GM23338 (cell line): ENCODE measurements around the gene SMARCC1. TPM values are rescaled to one million over a fixed set of nuclear protein-coding genes. Genes with fewer than 3 reads are reported as not detected.

Source experiments
- ATAC-seq: fragments of 200-7000 bp; cut with Tn5 transposase; 3 replicates; pipeline ENCODE4 v1.9.1; 2020
- DNase-seq: peaks from one replicate; pipeline ENCODE4 v3.0.0-alpha.2; 2015; ENCODE audit warnings: low spot score
- H2AFZ ChIP-seq: fragments of 200-600 bp; sonication (generic); 2 replicates; pipeline ENCODE4 v1.8.0; 2016; ENCODE audit warnings: antibody characterized with exemption, mild to moderate bottlenecking, moderate library complexity
- H3F3A ChIP-seq: fragments of 200-600 bp; sonication (generic); replicated peaks from 2 replicates; pipeline ENCODE4 v1.8.0; 2017; ENCODE audit warnings: antibody characterized with exemption, mixed run types, low read depth
- H3K27ac ChIP-seq: fragments of 200-600 bp; sonication (generic); 2 replicates; pipeline ENCODE4 v1.6.1; 2016; ENCODE audit warnings: low read depth
- H3K27me3 ChIP-seq: fragments of 200-600 bp; sonication (generic); 2 replicates; pipeline ENCODE4 v1.8.0; 2016; ENCODE audit warnings: mild to moderate bottlenecking, mixed run types, moderate library complexity; ENCODE audit not compliant: insufficient read depth
- H3K36me3 ChIP-seq: fragments of 200-600 bp; sonication (generic); 2 replicates; pipeline ENCODE4 v1.8.0; 2016; ENCODE audit warnings: mild to moderate bottlenecking; ENCODE audit not compliant: insufficient read depth
- H3K4me1 ChIP-seq: fragments of 200-600 bp; sonication (generic); 2 replicates; pipeline ENCODE4 v1.8.0; 2016; ENCODE audit warnings: mild to moderate bottlenecking, moderate library complexity; ENCODE audit not compliant: insufficient read depth
- H3K4me2 ChIP-seq: fragments of 200-600 bp; sonication (generic); 2 replicates; pipeline ENCODE4 v1.7.1; 2017; ENCODE audit warnings: mixed run types
- H3K4me3 ChIP-seq: fragments of 200-600 bp; sonication (generic); 2 replicates; pipeline ENCODE4 v1.6.1; 2016; ENCODE audit warnings: mixed run types
- H3K79me2 ChIP-seq: fragments of 200-600 bp; sonication (generic); replicated peaks from 2 replicates; pipeline ENCODE4 v1.8.0; 2017; ENCODE audit warnings: mild to moderate bottlenecking; ENCODE audit not compliant: insufficient read depth
- H3K9me2 ChIP-seq: fragments of 200-600 bp; sonication (generic); 2 replicates; pipeline ENCODE4 v1.8.0; 2017; ENCODE audit not compliant: insufficient read depth
- H4K20me1 ChIP-seq: fragments of 200-600 bp; sonication (generic); replicated peaks from 2 replicates; pipeline ENCODE4 v1.8.0; 2017; ENCODE audit warnings: mild to moderate bottlenecking; ENCODE audit not compliant: insufficient read depth
- H3K27ac Mint-ChIP-seq: 2 replicates; pipeline ENCODE4 v1.8.0; 2020; ENCODE audit warnings: inconsistent platforms, mild to moderate bottlenecking, moderate library complexity, mixed read lengths
- H3K27me3 Mint-ChIP-seq: 3 replicates; pipeline ENCODE4 v1.8.0; 2022; ENCODE audit warnings: low read depth, mild to moderate bottlenecking, moderate library complexity, mixed read lengths, inconsistent platforms; ENCODE audit not compliant: insufficient read depth, poor library complexity
- H3K36me3 Mint-ChIP-seq: 3 replicates; pipeline ENCODE4 v1.8.0; 2021; ENCODE audit warnings: low read depth, mild to moderate bottlenecking, inconsistent platforms, moderate library complexity, mixed read lengths
- H3K4me1 Mint-ChIP-seq: 3 replicates; pipeline ENCODE4 v1.8.0; 2020; ENCODE audit warnings: mild to moderate bottlenecking, inconsistent platforms, mixed read lengths
- H3K4me3 Mint-ChIP-seq: 3 replicates; pipeline ENCODE4 v1.8.0; 2021; ENCODE audit warnings: moderate library complexity, mild to moderate bottlenecking, inconsistent platforms, mixed read lengths
- H3K9me3 Mint-ChIP-seq: 3 replicates; pipeline ENCODE4 v1.8.0; 2020; ENCODE audit warnings: moderate library complexity, mild to moderate bottlenecking, inconsistent platforms, mixed read lengths
- CREB1 ChIP-seq: fragments of 250-450 bp; sonication (Bioruptor Pico); IDR thresholded peaks from 2 replicates; pipeline ENCODE4 v1.5.0; 2020; ENCODE audit warnings: low read depth, mild to moderate bottlenecking, moderate library complexity
- ETS1 ChIP-seq: IDR thresholded peaks from 2 replicates; pipeline ENCODE4 v1.6.1; 2016; ENCODE audit warnings: antibody characterized with exemption
- EZH2 ChIP-seq: fragments of 200-600 bp; sonication (generic); IDR thresholded peaks from one replicate; pipeline ENCODE4 v1.8.0; 2017; ENCODE audit warnings: antibody characterized with exemption, mild to moderate bottlenecking, low read depth; ENCODE audit not compliant: unreplicated experiment
- EZH2phosphoT487 ChIP-seq: fragments of 200-600 bp; sonication (generic); IDR thresholded peaks from one replicate; pipeline ENCODE4 v1.8.1; 2018; ENCODE audit warnings: antibody characterized with exemption; ENCODE audit not compliant: unreplicated experiment
- JUNB ChIP-seq: IDR thresholded peaks from one replicate; pipeline ENCODE4 v1.6.1; 2016; ENCODE audit warnings: antibody characterized with exemption; ENCODE audit not compliant: unreplicated experiment
- NANOG ChIP-seq: IDR thresholded peaks from 2 replicates; pipeline ENCODE4 v1.6.1; 2016; ENCODE audit warnings: antibody characterized with exemption, borderline replicate concordance
- POLR2AphosphoS5 ChIP-seq: IDR thresholded peaks from 2 replicates; pipeline ENCODE4 v1.6.1; 2016; ENCODE audit warnings: antibody characterized with exemption, low read depth
- REST ChIP-seq: IDR thresholded peaks from one replicate; pipeline ENCODE4 v1.6.1; 2018; ENCODE audit warnings: antibody characterized with exemption; ENCODE audit not compliant: unreplicated experiment
- STAT1 ChIP-seq: IDR thresholded peaks from one replicate; pipeline ENCODE4 v1.6.1; 2016; ENCODE audit warnings: antibody characterized with exemption; ENCODE audit not compliant: unreplicated experiment
- ZNF114 ChIP-seq: fragments of 250-450 bp; sonication (Bioruptor Pico); IDR thresholded peaks from 2 replicates; pipeline ENCODE4 v1.5.0; 2020; ENCODE audit warnings: mild to moderate bottlenecking, moderate library complexity
- ZNF331 ChIP-seq: fragments of 250-450 bp; sonication (Bioruptor Pico); IDR thresholded peaks from 2 replicates; pipeline ENCODE4 v1.5.0; 2020; ENCODE audit warnings: low read depth, mild to moderate bottlenecking, moderate library complexity
- ZNF462 ChIP-seq: fragments of 250-450 bp; sonication (Bioruptor Pico); IDR thresholded peaks from 2 replicates; pipeline ENCODE4 v1.5.0; 2020; ENCODE audit warnings: mild to moderate bottlenecking, moderate library complexity
- polyA plus RNA-seq: library from polyadenylated mRNA; unstranded; fragments of >200 nt; fragmentation: Nextera tagmentation; extraction: Ambion mirVana; gene quantifications from 2 replicates; pipeline ENCODE4 v1.2.1, GENCODE V29; 2016
- total RNA-seq: library from RNA; depleted of rRNA; stranded (reverse); fragments of >200 nt; shearing (Covaris generic); gene quantifications from 2 replicates; pipeline ENCODE4 v1.2.3, GENCODE V29; 2014

SMARCC1 gene
- total and polyA plus RNA-seq, 2 experiments from 2014 or later = 105 to 171 TPM

GRCh38 chr3:47715928-47716327 lies 65.8 kb downstream of the SMARCC1 start (continued):
- no peak for TF ChIP-seq ZNF462
- TF ChIP-seq STAT1 = no peak
- no peak for TF ChIP-seq ETS1
- no peak for TF ChIP-seq CREB1 (CRISPR knock-in tag)
- TF ChIP-seq POLR2AphosphoS5 = no peak
- TF ChIP-seq ZNF114 (CRISPR knock-in tag) = no peak

GRCh38 chr3:47714606-47715005 lies 67.1 kb downstream of the SMARCC1 start:
- no peak overlapping the region for H3K4me2 ChIP-seq
- Mint-ChIP-seq H3K4me3 (no peak overlapping the region), H3K36me3 (peaks cover 83% of the 10 kb centered on the region), H3K4me1 (no peaks in the 10 kb centered on the region), H3K27me3 (peaks cover 2% of the 10 kb centered on the region), H3K27ac (no peak overlapping the region), H3K9me3 (no peaks in the 10 kb centered on the region)
- H3K27ac ChIP-seq = peak overlapping the region; percentile 68
- H4K20me1 ChIP-seq = peaks cover 29% of the 10 kb centered on the region
- H3K4me1 ChIP-seq = no peaks in the 10 kb centered on the region
- ATAC-seq (no peak), DNase-seq (no peak)
- peaks cover 67% of the 10 kb centered on the region for H3K36me3 ChIP-seq
- no peak overlapping the region for H3K4me3 ChIP-seq
- H3K27me3 ChIP-seq = no peaks in the 10 kb centered on the region
- H3F3A ChIP-seq = peaks cover 21% of the 10 kb centered on the region
- no peak overlapping the region for H2AFZ ChIP-seq
- H3K79me2 ChIP-seq = peaks cover 72% of the 10 kb centered on the region
- H3K9me2 ChIP-seq = no peaks in the 10 kb centered on the region
- TF ChIP-seq CREB1 (CRISPR knock-in tag) (no peak), POLR2AphosphoS5 (no peak), ZNF114 (CRISPR knock-in tag) (no peak), STAT1 (no peak), ETS1 (no peak), ZNF331 (CRISPR knock-in tag) (no peak), EZH2phosphoT487 (no peak), EZH2 (no peak), REST (no peak), NANOG (no peak), JUNB (no peak)
